ENCODE measurements around the gene TUBB1.

DNA sequence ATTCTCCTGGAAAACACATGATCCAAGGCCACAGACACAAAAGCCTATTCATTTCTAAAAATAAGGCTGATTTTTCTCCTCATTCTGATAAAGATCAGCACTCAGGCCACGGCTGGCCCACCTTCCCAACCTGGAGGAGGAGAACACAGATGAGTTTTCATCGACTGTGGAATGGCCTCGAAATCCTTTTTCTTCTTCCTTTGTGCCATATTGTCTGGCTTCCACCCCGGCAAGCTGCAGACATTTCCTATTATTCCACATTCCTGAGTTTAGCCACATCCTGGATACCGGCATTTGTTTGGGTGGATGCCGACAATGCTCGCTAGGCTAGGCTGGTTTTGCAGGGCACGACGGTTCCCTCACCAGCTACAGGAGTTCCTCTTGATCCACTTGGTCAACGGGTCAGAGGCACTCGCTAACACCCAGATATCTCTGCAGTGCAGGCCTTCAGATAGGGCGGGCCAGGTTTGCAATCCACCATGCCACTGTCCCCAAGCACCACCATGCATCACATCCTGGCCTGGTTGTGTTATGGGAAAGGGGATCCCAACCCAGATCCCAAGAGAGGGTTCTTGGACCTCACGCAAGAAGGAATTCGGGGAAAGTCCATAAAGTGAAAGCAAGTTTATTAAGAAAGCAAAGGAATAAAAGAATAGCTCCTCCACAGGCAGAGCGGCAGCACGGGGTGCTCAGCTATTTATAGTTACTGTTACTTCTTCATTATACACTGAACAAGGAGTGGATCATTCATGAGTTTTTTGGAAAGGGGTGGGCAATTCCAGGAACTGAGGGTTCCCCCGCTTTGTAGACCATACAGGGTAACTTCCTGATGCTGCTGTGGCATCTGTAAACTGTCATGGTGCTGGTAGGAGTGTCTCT, 8.0 kb upstream of the TUBB1 start:
- TF ChIP-seq, protein P1, sequence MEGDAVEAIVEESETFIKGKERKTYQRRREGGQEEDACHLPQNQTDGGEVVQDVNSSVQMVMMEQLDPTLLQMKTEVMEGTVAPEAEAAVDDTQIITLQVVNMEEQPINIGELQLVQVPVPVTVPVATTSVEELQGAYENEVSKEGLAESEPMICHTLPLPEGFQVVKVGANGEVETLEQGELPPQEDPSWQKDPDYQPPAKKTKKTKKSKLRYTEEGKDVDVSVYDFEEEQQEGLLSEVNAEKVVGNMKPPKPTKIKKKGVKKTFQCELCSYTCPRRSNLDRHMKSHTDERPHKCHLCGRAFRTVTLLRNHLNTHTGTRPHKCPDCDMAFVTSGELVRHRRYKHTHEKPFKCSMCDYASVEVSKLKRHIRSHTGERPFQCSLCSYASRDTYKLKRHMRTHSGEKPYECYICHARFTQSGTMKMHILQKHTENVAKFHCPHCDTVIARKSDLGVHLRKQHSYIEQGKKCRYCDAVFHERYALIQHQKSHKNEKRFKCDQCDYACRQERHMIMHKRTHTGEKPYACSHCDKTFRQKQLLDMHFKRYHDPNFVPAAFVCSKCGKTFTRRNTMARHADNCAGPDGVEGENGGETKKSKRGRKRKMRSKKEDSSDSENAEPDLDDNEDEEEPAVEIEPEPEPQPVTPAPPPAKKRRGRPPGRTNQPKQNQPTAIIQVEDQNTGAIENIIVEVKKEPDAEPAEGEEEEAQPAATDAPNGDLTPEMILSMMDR (IDR thresholded peaks at IDR 0.05): no peak
- no peak for TF ChIP-seq EZH2 (IDR thresholded peaks at IDR 0.05; ENCODE audit: borderline replicate concordance, insufficient read depth, low read depth, low read length, poor library complexity, severe bottlenecking)
